ENCODE data around the gene RAB14. TPM values are rescaled to one million over a fixed set of nuclear protein-coding genes. Genes with fewer than 3 reads are reported as not detected.

The RAB14 gene
- total RNA-seq, 4 donors from 2014 or later: 26.2 to 54.1 (median 33.8) TPM

DNA sequence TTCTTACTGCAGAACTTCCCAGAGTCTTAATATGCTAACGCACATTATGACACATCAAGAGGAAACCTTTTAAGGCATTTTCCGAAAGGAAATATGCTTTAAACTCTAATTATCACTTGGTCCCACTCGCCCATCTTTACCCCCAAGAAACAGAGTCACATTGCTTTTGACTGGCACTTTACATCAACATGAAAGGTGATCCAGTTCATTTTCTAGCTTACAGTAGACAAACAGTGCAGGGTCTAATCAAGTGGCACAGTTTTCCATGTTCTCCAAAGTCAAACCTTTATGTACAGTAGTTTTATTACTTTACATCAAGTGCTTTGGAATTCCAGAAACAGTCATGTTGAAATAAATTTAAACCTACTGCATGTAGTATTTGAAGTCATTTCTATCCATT, 12.0 kb downstream of the RAB14 start:
- Histone ChIP-seq H3K9me3 (no peaks in the 10 kb centered on the region), H3K4me1 (peaks cover 0 to 26% (median 11%) of the 10 kb centered on the region in 4 donors)
- no peak for DNase-seq

DNA sequence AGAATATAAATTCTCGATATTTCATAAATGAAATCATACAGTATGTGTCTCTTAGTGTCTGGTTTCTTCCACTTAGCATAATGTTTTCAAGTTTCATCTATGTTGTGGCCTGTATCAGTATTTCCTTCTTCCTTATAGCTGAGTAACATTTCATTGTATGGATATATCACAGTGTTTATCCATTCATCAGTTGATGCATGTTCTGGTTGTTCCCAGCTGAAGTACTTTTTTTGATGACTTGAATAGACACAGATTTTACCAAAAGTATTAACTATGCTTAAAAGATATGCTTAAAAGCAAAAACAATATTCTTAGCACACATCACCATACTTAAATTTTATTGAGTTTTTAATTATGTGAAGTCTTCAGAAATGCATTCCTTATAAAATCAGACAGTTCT, 12.7 kb downstream of the RAB14 start:
- no peak overlapping the region for H3K27ac ChIP-seq
- no peaks in the 10 kb centered on the region for H3K9me3 ChIP-seq
- peaks cover 0 to 18% (median 0%) of the 10 kb centered on the region in 3 donors for H3K36me3 ChIP-seq
- no peak for TF ChIP-seq POLR2A (IDR thresholded peaks at IDR 0.05)
- TF ChIP-seq, protein P1, sequence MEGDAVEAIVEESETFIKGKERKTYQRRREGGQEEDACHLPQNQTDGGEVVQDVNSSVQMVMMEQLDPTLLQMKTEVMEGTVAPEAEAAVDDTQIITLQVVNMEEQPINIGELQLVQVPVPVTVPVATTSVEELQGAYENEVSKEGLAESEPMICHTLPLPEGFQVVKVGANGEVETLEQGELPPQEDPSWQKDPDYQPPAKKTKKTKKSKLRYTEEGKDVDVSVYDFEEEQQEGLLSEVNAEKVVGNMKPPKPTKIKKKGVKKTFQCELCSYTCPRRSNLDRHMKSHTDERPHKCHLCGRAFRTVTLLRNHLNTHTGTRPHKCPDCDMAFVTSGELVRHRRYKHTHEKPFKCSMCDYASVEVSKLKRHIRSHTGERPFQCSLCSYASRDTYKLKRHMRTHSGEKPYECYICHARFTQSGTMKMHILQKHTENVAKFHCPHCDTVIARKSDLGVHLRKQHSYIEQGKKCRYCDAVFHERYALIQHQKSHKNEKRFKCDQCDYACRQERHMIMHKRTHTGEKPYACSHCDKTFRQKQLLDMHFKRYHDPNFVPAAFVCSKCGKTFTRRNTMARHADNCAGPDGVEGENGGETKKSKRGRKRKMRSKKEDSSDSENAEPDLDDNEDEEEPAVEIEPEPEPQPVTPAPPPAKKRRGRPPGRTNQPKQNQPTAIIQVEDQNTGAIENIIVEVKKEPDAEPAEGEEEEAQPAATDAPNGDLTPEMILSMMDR (IDR thresholded peaks at IDR 0.05): no peak
- DNase-seq: no peak
- H3K4me1 ChIP-seq: peaks cover 0 to 20% (median 11%) of the 10 kb centered on the region in 4 donors
- H3K27me3 ChIP-seq: no peaks in the 10 kb centered on the region
- H3K4me3 ChIP-seq: no peak overlapping the region

More for the DNA sequence above, 12.0 kb downstream of the RAB14 start:
- H3K27me3 ChIP-seq: no peaks in the 10 kb centered on the region
- TF ChIP-seq, protein P1 (IDR thresholded peaks at IDR 0.05): no peak
- TF ChIP-seq POLR2A (IDR thresholded peaks at IDR 0.05): no peak
- H3K36me3 ChIP-seq: peaks cover 0 to 15% (median 0%) of the 10 kb centered on the region in 3 donors
- no peak overlapping the region for H3K27ac ChIP-seq
- no peak overlapping the region for H3K4me3 ChIP-seq

DNA sequence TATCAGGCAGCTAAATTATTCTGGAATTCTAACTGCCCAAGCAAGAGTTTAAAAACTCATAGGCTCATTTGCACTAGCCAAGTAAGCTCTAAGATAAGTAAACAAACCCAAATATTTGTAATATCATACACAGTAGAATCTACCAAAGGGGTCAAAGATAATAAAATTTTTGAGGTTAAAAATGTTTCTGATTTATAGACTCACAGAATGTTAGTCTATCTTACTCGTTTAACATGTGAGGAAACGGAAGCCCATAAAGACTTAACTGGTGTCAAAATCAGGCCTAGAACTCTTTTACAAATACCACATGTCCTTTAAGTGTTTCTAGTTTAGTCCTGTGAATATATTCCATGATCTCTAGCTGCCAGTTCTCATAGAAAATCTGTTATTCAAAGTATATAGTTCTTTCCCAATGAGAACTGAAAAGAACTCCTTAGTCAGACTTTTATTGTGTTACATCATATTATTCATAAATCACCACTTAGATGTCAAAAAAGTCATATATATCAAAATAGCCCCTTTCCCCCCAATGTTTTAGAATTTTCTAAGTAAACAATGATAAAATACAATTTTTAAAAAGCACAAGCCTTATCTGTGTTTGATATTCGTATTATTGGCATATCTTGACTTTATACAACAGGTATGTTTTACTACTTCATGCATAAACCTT, 13.9 kb downstream of the RAB14 start:
- H3K4me1 ChIP-seq: peaks cover 0 to 19% (median 7%) of the 10 kb centered on the region in 4 donors
- peaks cover 0 to 20% (median 0%) of the 10 kb centered on the region in 3 donors for H3K36me3 ChIP-seq
- TF ChIP-seq, protein P1 (IDR thresholded peaks at IDR 0.05): no peak
- TF ChIP-seq POLR2A (IDR thresholded peaks at IDR 0.05): no peak
- H3K27ac ChIP-seq: no peak overlapping the region
- DNase-seq: no peak
- no peaks in the 10 kb centered on the region for H3K9me3 ChIP-seq
- H3K4me3 ChIP-seq: no peak overlapping the region
- no peaks in the 10 kb centered on the region for H3K27me3 ChIP-seq

DNA sequence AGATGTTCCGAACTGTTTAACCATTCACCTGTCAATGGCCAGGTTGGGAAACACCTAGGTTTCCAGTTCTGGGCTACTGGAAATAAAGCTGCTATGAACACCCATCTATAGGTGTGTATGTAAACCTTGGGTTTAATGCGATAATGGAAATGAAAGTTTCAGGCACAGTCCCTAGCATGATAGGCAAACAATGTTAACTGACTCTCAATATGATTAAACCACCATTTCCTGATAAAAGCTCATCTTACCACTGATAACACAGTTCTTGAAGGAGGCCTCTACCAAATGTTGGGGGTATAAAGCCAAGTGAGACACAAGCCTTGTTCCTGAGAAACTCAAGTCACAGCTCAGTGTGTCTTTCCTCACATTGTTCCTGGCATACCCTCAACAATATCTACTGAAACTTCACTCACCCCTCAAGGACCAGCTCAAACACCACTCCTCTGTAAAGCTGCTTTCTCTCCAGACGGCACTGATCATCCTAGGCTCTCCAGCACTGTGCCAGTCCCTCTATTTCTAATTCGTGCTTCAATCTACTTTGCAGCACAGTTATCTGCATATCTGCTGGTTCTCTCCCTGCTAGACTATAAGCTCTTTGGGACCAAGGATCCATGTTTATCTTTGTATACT, 15.8 kb downstream of the RAB14 start:
- no peak for TF ChIP-seq POLR2A (IDR thresholded peaks at IDR 0.05)
- TF ChIP-seq, protein P1 (IDR thresholded peaks at IDR 0.05): no peak
- DNase-seq: no peak
- Histone ChIP-seq H3K4me1 (peaks cover 0 to 15% (median 5%) of the 10 kb centered on the region in 4 donors), H3K27me3 (no peaks in the 10 kb centered on the region), H3K36me3 (peaks cover 0 to 37% (median 0%) of the 10 kb centered on the region in 3 donors), H3K27ac (no peak overlapping the region), H3K4me3 (no peak overlapping the region), H3K9me3 (no peaks in the 10 kb centered on the region)

DNA sequence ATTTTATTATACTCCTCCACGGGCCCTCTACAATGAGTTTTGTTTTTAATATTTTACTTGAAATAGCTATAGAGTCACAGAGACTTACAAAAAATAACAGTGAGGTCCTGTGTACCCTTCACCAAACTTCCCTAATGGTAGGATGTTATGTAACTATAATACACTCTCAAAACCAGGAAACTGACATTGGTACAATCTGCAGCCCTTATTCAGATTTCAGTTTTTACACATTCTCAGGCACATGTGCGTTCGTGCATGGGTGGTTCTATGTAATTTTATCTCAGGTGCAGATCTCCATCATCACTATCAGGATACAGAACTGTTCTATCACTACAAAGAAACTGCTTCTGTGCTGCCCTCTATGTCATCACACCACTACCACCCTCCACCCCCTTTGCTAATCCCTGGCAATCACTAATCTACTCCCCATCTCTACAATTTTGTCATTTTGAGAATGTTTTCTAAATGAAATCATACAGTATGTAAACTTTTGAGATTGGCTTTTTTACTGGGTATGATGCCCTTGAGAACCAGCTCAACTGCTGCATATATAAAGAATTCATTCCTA, 16.4 kb downstream of the RAB14 start:
- peaks cover 0 to 18% (median 5%) of the 10 kb centered on the region in 4 donors for H3K4me1 ChIP-seq
- no peaks in the 10 kb centered on the region for H3K27me3 ChIP-seq
- no peak overlapping the region for H3K4me3 ChIP-seq
- DNase-seq: no peak
- TF ChIP-seq POLR2A (IDR thresholded peaks at IDR 0.05): no peak
- TF ChIP-seq, protein P1 (IDR thresholded peaks at IDR 0.05): no peak
- H3K27ac ChIP-seq: no peak overlapping the region
- H3K9me3 ChIP-seq: no peaks in the 10 kb centered on the region
- peaks cover 0 to 43% (median 0%) of the 10 kb centered on the region in 3 donors for H3K36me3 ChIP-seq
